Esophagus muscularis mucosa (tissue), 3 donors: ENCODE measurements around the gene ACADS.

ENCODE experiments used
- CTCF ChIP-seq, 3 experiments: fragments of 200-600 bp in 2 of 3; fragments of 450-650 bp in 1 of 3; sonication (generic) in 2 of 3; IDR thresholded peaks; one replicate each; pipeline ENCODE4 v1.5.1; 2017 to 2019; ENCODE audit warnings: antibody characterized with exemption in 3 of 3, mild to moderate bottlenecking in 2 of 3, moderate library complexity in 1 of 3
- POLR2A ChIP-seq: fragments of 450-650 bp; IDR thresholded peaks from one replicate; pipeline ENCODE4 v1.6.1; 2017; ENCODE audit warnings: antibody characterized with exemption, moderate library complexity, mild to moderate bottlenecking, low read depth

DNA sequence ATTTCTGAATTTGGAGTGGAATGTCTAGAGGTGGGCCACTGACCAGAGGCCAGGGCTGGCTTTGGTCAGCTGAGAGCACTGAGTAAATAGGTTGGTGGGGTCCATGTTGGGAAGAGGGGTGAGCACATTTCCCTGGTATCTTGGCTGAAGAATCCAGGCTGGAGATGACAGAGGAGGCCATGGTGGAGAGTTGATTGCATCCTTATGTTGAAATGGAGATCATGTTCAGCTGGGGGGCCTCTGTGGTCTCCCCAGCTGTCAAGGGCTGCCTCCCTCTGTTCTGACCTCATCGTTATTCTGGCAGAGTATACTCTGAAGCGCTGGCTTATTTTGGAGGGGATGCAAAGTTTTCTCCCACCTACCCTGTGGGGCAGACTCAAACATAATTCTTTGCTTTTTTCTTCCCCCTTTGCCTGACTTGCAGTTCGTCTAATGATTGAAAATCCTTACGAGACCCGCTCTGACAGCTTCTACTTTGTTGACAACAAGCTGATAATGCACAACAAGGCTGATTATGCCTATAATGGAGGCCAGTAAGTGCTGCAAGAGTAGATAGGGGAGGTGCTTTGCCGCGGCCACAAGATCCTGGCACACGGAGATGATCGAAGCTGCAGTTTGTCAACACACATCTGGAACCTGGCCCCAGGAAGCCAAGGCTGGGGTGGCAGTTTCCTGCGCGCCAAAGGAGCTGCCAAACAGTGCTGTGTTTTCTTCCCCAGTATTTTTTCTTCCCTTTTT lies 6.0 kb upstream of the ACADS start:
- no peak for TF ChIP-seq POLR2A
- no peak for TF ChIP-seq CTCF (IDR thresholded peaks at IDR 0.05)
